ENCODE measurements around the gene PRKCA.

Gene PRKCA

GRCh38 chr17:66526827-66527226 lies 224.4 kb downstream of the PRKCA start:
- DNase-seq = no peak

GRCh38 chr17:66527335-66527734 lies 224.9 kb downstream of the PRKCA start:
- DNase-seq = no peak

- DNase-seq = no peak
Observed at GRCh38 chr17:66531851-66532295, 229.5 kb downstream of the PRKCA start.

DNA sequence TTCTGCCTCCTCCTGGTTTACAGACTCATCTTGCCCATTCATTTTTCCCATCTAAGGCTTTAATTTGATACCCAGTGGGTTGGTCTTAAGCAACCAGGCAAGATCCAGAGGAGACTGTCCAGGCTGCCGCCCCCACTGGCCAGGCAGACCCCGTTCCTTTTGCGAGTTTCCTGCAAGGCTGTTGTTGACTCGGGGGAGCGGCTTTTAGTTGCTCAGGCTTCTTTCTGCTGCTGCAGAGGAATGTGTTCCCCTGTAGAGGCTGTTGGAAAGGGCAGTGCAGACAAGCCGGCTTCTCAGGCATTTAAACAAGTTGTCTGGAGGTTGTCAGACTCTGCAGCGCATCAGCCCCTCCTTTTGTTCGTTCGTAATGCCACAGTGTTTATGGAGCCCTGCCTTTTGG lies 231.2 kb downstream of the PRKCA start:
- DNase-seq = peak; percentile 39

DNA sequence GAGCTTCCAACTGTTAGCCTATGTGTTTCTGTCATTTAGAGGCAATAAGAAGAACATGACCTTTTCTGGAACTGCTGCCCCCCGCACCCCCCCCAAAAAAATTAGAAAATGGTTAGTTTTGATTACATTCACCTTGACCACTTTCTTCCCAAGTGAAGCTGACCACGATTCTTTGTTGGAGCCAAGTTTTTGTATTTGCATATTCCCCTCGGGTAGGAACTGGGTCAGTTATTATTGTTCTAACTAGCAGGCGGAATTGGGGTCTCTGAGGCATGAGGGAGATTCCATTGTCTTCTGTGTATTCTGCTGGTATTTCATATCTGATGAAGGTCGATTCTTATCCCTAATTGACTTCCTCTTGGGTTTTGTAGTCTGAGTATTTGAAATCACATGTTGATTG lies 231.6 kb downstream of the PRKCA start:
- no peak for DNase-seq

DNA sequence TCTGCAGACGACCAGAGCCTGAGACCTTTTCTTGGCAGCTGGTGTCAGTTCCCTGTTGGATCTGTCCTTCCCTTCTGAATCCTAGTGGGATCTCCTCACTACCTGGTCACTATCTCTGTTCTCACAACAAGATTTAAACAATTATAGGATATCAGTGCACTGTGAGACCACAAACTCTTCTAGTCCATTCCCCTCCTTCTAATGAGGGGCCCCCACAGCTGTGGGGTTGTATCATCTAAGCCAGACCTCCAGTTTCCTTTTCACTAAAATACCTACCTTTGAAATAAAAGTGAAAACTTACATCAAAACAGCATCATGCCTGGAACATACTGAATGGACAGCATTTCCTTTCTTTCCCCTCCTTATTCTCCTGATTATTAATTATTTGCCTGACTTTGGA lies 233.2 kb downstream of the PRKCA start:
- no peak for DNase-seq

DNA sequence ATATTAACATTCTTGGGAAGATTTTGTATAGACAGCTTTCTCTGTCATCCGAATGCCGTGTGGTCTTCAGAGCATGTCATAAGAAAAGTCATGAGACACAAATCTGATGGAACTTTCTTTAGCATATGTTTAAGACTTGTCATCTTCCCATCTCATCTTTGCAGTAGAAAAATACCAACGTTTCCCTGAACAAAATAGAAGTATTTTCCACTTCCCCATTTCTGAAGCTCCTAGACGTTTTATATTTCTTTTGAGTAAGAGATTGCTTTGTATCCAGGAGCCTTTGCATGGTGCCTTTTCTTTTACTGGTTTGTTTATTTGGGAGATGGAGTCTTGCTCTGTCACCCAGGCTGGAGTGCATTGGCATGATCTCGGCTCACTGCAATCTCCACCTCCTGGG lies 235.1 kb downstream of the PRKCA start:
- DNase-seq = no peak

DNA sequence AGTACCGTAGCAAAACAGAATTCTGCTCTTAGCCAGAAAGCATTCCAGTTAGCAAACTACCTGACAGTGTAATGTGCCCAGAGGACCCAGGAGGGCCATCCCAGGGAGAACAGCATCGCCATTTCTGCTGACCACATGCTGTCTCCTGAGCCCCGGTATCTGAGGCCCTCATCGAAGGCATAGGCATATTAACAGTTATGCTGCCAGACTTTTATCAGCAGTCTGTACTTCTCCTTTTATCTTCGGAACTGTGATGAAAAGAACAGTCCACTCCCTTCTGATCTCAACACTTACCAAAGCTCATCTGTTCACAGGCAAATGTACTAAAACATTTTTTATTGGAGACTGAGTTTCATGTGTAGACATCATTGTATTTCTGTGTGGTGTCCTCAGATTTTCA lies 236.4 kb downstream of the PRKCA start:
- DNase-seq = no peak

- peak; percentile 75 for DNase-seq
Observed at GRCh38 chr17:66540131-66540781, 237.8 kb downstream of the PRKCA start.

DNA sequence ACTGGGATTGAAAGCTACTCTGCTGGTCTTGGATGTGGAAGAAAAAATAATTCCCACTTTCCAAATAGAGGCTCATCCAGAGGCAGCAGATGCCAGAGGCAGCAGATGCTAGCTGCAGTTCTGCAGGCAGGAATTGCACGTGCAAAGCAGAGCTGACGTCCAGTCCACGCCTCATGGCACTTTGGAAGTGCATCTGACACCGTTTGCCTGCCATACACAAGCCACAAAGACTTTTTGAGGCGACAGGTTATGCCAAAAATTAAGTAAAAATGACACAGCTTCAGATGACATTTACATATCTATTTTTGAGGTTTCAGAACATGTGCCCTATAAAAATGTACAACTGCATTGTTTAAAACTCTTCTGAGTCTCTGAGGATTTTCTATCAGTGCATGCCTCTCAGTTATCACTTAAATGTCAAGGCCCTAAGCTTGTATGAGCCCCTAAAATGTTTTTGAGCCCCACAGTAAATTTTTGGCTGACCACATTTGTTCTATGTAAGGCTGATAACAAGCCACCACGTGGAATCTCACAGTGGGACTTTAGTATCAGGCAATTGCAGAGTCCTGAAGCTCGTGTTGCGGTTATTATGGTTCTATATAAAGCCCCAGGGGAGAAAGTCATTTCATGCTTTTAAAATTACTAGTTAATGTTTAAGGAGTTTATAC lies 239.2 kb downstream of the PRKCA start:
- peak; percentile 45 for DNase-seq

GRCh38 chr17:66542129-66542966 lies 239.9 kb downstream of the PRKCA start:
- DNase-seq = no peak

DNA sequence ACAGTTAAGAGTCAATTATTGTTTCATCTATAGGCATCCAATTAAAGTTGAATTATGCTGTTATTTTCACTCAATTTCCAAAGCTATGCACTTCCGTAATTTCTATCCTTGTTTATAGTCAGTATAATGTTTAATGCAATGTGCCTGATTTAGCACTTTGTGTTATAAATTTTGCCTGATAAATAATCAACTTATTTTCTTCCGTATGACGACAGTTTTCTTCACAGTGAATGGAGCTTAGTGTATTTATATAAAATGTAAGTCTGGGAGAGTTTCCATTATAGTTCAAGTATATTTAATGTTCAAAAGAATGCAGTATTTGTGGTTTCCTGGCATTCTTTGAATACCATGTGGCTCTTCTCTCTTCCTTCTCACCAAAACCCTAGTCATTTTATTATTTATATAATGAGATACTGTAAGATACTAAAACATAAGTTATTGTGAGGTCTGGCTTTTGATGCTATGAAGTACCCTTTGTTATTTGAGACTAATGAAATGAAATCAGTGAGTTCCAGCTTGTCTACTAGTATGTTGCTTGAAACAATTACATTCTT lies 240.6 kb downstream of the PRKCA start:
- no peak for DNase-seq

DNA sequence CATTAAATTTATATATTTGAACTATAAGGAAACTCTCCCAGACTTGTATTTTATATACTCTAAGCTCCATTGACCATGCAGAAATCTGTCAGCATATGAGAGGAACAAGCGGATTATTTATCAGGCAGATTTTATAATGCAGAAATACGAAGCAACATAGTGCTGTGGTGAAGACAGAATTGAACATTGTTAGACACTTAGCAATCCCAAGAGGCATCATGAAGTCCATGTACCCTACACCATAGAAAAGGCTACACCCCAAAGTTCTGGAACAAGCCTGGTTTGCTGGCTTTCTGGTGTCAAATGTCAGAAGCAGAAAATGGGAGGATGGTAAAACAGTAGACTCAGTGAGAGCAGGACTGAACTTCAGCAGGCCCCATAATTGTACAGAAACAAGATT lies 241.1 kb downstream of the PRKCA start:
- no peak for DNase-seq

- DNase-seq = no peak
Observed at GRCh38 chr17:66545918-66546317, 243.5 kb downstream of the PRKCA start.

- no peak for DNase-seq
Observed at GRCh38 chr17:66547151-66547865, 244.9 kb downstream of the PRKCA start.

DNA sequence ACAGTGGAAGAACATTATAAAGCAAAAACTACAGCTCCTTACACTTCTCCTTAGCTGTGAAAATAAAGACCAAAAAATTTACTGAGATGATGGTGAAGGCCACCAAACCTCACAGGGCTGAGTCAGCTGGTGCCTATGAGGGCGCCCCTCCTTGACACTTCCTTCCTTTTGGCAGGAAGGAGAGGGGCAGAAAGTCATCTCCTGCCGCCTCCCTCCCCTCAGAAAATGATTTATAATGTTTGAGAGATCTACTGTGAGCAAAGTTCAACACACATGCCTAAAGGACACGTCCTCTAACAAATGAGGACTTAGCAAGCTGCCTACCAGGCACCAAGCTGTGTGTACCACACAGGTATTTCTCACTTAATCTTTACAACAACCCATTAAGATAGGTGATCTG lies 245.7 kb downstream of the PRKCA start:
- DNase-seq = no peak

- no peak for DNase-seq
Observed at GRCh38 chr17:66548659-66549310, 246.4 kb downstream of the PRKCA start.

GRCh38 chr17:66549311-66549704 lies 246.9 kb downstream of the PRKCA start:
- DNase-seq = no peak

DNA sequence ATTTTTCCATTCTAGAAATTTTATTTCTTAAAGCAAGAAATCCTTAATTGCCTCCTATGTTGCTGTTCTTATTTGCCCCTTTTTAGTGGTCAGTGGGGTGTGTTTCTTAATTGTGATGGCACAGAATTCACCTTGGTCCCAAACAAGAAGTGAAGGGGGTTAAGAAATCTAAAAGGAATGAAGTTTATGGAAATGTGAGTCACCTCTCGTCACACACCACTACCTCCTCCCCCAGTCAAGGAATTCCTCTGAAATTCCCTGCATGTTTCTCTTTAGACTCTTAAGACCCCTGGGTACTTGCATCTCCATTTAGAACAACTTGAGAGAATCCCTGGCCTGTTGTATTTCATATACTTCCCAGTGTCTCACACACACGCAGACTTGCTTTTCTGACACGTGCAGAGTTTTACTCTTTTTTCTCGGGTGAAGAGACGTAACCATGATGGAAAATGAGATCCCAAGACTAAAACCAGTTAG lies 247.4 kb downstream of the PRKCA start:
- DNase-seq = no peak

GRCh38 chr17:66551839-66552238 lies 249.4 kb downstream of the PRKCA start:
- DNase-seq = no peak

- no peak for DNase-seq
Observed at GRCh38 chr17:66552371-66552770, 250.0 kb downstream of the PRKCA start.

DNA sequence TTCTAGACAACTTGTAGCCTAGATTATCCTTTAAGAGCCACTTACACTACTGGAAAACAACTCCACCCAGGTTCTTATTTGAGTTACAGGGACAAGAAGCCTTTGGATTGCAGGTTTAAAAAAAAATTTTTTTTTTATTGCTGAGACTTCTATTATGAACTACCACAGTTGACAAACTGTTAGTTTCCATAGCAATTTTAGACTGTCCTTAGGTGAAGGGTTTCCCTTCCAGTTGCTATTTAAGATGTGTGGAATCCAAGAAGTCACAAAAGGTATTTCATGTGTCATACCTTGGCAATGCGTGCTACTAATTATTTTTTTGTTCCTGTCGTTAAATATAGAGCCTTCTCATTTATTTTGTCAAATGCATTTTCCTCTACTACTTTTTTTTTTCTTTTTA lies 253.2 kb downstream of the PRKCA start:
- no peak for DNase-seq
